Measurements from ENCODE around the gene ERI3.
"Not testable (repeated sequence)": the region's sequence is repeated elsewhere in the genome, so short reads cannot be mapped to it uniquely, and the experiment has no call there.

ERI3 gene

DNA sequence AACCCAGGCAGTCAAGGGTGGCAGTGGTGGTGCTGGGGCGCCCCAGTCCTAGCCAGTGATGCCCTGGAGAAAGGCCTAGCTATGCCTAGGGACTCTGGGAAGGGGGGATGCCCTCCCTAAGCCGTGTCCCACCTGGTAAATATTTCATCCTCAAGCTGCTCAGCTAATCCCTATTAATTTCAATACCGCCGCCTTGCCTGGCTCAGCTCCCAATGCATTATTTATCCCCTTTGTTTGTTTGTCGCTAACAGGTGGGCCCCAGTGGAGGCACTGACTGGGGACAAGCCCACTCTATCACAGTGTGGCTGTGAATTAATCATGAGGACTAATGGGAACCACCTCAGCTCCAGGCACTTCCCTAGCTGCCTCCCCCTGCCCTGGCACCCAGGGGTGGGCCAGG, 119.2 kb downstream of the ERI3 start:
- no peak for DNase-seq

DNA sequence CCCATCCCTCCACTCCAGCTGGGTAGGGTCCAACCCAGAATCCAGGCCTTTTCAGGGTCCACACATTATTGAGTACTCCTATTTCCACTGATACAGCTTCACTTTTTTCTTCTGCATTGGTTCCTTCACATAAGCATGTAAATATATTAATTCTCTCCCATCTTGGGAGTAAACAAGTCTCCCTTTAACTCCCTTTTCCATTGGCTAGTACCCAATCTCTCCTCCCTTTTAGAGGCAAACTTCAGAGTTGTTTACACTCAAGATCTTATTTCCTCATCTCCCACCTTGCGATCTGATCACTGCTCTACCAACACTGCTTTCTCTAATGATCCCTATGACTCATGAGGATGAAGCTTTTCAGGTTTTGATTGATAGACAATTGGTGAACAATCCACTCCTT, 121.5 kb downstream of the ERI3 start:
- DNase-seq = no peak

DNA sequence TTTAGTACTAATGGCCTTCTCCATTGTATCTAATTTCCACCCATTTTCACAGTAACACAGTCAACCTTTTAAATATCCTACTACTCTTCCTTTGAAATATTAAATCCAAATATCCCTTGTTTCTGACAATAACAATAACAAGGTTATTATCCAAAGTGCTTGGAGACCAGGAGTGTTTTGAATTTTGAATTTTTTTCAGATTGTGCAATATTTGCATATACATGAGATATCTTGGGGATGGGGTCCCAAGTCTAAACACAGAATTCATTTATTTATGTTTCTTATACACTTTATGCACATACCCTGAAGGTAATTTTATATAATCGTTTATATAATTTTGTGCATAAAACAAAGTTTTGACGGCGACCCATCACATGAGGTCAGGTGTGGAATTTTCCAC, 124.3 kb downstream of the ERI3 start:
- DNase-seq = no peak

DNA sequence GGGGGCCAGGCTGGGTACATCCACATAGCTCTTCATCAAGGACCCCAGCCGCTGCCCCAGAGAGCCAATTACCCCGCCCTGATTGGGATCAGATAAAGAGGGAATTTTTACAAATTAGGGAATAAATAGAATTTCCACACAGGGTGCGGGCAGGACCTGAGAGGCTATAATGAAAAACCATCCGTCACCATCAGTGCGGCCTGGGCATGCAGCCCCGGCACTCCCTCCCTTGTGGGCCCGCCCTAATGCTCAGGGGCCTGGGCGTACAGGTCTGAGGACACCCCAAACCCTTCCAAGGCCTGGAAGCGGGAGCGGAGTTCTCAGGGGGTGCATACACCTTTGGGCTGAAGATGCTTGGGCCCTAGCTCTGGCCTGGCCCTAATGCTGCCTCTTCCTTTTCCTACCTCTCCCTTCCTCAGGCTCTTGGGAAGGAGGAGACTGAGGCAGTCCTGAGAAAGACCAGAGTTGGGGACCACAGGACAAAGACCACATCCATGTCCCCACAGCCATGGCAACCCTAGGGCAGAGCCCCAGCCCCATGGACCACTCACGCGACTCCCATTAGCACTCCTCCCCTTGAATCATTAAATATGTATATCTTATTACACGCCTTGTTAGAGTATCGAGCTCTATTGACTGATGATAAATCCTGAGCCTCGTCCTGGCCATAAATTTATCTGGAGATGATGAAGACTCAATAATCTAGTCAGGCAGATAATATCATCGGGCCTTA, 125.5 kb downstream of the ERI3 start:
- no peak for DNase-seq

DNA sequence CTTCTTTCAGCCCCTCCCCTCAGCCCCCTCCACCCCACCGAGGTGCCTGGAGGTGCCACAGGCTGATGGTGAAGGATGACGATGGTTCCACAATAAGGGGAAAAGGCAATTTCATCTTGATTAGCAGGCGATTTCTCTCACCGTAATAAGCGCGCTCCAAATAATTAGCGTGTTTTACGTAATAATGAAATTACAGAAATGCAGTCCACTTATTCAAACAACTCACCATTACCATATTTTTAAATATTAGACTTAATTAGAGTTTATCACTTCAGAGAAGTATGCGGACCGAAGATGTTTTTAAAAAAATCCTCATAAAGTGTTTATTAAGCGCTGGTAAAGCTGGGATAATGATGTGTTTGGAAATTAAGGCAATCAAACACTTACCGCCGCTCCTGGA, 126.8 kb downstream of the ERI3 start:
- DNase-seq = no peak

DNA sequence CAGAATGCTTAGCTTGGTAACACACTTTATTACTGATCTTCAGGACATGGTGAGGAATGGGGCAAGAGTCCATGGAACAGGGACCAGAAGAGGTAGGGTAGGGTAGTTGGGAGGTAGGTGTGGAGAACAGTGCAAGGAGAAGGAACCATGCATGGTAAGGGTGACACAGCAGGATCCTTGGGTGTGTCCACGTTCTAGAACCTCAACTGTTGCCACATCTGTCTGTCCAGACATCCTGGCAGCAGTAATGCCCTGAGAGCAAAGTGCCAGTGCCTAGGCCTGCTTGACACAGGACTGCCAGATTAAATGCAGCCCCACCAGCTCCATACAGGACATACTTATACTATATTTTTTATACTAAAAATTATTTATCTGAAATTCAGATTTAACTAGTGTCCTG, 127.8 kb downstream of the ERI3 start:
- no peak for DNase-seq

DNA sequence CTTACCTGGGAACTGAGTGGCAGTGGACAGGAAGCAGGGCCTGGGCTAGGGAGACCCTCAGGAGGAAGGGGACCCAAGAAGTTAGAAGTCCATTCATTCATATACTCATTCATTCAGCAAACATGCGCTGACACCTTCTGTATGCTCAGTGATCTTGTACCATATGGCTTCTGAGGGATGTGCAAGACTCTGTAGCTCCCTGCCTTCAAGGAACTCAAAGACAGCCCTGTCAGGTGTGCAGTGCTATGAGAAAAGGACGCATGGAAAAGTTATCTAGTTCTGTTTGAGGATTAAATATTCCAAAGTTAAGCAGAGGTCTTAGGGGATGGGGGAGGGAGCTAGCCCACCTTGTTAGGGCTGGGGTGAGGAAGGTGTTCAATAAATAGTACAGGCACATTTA, 129.3 kb downstream of the ERI3 start:
- DNase-seq = no peak

DNA sequence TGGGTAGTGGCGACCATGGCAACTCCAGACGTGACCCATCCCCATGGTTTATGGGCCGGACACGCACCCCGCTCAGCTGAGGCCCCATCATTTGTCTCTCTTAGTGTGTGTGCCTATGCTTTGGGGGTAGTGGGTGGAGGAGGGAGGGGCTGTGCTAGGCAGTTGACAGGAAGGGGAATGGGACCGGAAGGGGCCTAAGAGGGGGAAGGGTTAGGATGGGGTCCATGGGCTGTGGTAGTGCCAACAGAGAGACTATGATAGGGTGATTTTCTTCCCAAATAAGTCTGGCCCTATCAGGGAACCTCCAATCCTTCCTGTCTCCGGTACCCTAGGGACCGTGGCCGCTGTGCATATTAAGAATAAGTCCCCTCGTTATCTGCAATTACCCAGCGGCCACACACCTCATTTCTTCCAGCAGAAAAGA, 131.9 kb downstream of the ERI3 start:
- DNase-seq = no peak

DNA sequence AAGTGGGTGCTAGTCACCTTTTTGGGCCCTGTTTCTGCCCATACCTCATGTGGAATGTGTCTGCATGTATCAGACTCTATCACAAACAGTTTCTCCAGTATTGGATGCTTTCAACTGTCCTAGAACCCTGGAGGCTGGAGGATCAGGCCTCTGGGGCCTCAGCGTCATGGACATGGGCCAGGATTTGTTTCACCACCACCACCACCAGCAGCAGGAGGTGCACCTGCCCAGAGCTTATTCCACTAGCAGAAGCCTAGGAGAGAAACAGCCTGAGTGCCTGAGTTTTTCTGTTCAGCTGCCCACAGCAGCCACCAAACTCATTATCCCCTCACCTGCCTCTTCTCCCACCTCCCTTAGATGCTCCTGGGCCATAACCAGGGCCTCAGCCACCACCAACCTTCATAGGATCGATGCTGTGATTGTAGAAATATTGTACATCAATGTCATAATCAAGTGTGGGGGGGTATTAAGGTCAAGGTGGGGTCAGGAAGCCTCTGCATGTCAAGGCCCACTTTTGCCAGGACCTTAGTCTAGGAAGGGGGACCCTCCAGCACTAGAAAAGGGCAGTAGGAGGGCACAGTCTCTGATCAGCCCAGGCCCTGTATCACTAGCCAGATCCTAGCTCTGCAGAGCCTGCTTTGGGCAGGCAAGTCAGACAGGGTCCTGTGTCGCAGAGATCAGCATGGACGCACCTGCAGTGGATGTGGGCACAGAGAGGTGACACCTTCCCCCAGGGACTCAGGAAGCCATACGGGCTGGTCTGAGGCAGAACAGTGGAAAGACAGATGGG, 132.5 kb downstream of the ERI3 start:
- no peak for DNase-seq

DNA sequence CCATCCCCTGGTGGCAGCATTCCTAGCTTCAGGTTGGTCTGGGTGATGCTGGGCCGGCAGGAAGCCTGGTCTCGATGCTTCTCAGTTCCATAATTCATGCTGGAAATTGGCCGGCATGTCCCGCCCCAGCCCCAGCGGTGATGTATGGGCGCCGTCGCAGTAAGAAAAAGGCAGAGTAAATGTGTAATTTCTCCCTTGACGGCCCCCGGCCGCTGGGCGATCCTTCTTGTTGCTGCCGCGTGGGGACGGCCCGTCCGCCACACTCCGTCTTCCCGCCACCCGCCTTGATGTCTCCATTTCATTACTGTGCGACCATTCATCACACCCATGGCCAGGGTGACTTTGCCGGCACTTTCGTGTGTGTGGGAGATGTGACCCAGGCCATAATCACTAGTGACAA, 133.3 kb downstream of the ERI3 start:
- no peak for DNase-seq

DNA sequence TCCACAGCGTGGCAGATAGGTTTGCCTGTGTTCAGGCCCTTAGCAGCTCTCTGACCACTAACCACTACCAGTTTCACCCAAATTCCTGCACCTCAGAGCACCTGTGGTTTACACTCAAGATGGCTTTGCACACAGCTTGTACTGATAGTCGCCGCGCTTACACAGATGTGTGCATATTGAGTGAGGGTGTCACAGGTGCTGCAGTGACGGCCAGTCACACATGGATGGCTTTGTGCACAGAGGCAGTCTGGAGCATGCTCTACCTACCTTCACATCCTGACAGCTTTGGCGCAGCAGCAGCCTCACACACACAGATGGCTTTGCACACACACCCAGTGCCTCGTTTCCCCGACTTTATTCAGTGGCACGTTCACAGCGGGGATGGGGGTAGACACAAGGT, 134.3 kb downstream of the ERI3 start:
- DNase-seq = no peak

DNA sequence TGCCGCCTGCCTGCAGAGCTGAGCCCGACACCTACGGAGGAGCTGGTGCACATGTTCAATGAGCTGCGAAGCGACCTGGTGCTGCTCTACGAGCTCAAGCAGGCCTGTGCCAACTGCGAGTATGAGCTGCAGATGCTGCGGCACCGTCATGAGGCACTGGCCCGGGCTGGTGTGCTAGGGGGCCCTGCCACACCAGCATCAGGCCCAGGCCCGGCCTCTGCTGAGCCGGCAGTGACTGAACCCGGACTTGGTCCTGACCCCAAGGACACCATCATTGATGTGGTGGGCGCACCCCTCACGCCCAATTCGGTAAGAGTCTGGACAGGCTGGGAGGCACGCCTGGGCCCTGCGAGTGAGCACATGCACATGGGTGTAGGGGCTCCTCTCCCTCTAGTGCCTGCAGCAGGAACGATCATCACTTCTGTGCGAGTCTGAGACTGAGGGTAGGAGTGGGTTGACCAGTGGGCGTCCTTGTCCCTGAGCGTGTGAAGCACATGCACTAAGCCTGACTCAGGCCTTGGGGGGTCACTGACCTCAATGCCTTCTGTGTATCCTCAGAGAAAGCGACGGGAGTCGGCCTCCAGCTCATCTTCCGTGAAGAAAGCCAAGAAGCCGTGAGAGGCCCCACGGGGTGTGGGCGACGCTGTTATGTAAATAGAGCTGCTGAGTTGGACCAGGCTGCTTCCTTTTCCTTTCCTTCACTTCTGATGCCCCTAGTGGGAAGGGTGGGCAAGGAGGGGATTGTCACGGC, 134.9 kb downstream of the ERI3 start:
- DNase-seq = no peak

DNA sequence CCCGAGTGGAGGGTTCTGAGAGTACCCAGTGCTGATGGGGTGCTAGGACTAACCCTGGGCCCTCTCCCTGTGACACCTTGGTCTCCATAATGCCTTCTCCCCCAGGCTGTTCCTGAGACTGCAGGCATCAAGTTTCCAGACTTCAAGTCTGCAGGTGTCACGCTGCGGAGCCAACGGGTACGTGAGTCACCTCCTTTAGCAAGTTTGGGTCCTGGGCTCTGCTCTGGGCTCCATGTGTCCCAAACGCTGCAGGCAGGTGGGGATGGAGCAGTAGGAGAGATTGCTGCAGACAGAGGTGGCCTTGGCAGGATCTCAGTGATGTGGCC, 135.8 kb downstream of the ERI3 start:
- no peak for DNase-seq

DNA sequence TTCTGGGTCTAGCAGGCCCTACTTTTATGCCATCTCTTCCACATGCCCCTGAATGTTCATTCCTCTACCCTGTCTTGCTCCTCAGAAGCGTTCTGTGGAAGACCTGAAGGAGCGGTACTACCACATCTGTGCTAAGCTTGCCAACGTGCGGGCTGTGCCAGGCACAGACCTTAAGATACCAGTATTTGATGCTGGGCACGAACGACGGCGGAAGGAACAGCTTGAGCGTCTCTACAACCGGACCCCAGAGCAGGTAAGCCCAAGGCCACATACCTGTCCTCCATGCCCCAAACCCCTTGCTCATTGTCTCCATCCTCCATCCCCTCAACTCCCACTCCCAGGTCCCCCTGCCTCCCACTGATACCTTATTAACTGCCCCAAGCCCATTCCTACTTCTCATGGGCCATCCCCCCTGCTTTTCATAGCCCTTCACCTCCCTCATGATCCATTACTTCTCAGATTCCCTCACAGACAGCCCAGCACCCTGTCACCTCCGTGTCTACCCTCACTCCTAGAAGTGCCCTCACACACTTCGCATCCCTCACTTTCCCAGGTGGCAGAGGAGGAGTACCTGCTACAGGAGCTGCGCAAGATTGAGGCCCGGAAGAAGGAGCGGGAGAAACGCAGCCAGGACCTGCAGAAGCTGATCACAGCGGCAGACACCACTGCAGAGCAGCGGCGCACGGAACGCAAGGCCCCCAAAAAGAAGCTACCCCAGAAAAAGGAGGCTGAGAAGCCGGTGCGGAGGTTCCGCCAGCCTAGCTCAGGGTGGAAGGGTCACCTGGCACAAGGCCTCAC, 136.4 kb downstream of the ERI3 start:
- no peak for DNase-seq

DNA sequence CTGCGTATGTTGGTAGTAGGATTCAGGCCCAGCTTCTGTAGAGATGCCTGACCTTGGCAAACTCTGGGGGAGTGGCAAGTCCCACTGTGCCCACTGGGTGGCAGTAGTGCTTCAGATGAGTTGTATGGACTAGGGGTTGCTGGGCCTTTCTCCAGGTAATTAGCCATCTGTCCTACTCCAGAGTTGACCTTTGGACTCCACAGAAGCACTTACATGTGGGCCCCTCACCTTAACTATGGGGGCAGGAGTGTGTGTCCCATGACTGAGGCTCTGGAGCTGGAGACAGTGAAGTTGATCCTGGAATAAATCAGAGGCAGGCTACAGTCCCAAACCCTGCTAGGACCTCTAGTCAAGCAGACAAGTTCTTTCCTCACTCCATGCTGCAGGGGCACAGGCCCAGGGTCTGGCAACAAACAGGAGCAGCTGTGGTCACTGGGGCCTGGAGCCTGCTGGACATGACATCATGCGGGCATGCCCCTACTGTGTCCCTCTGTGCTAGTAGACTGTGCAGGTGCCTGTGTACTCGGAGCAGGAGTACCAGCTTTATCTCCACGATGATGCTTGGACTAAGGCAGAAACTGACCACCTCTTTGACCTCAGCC, 137.1 kb downstream of the ERI3 start:
- peak; percentile 75 for DNase-seq

DNA sequence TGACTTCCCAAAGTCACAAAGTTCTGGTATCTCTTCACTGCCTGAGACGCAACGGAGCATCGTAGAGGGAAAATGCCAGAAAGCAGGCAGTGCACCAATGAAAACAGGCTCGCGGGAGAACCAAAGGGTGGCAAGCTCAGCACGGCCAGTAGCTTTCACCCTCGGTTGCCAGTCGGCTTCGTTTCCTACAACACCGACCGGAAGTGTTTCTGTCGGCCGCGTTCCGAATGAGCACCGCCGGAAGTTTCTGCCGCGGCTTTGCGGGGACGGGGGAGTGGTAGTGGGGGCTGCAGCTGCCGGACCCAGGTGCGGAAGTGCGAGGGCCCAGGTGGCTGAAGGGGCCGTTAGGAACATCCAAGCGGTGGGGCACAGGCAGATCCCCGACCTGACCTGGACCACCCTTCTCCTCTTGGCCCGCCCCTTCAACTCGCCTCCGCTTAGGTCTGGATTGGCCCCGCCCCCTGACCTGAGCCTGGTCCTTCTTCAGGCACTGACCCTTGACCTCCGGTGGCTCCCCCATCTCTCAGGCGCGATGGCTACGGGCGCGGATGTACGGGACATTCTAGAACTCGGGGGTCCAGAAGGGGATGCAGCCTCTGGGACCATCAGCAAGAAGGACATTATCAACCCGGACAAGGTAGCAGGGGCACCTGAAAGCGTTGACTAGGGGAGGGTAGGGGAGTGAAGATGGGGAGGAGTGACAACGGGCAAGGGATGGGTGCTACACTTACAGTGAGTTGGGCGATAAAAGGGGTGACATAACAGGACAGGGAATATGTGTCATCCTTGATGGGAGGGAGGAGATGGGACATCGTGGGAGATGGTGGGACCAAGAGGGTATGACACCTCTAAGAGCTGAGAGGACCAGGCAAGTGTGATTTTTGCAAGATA, 141.6 kb downstream of the ERI3 start, which contains the start of gene DMAP1:
TSS of gene DMAP1 (plus strand) at position 250 of the 891 bp plus-strand sequence. CDS start at position 533, 283 bp downstream.
- DNase-seq = peak; percentile 84

DNA sequence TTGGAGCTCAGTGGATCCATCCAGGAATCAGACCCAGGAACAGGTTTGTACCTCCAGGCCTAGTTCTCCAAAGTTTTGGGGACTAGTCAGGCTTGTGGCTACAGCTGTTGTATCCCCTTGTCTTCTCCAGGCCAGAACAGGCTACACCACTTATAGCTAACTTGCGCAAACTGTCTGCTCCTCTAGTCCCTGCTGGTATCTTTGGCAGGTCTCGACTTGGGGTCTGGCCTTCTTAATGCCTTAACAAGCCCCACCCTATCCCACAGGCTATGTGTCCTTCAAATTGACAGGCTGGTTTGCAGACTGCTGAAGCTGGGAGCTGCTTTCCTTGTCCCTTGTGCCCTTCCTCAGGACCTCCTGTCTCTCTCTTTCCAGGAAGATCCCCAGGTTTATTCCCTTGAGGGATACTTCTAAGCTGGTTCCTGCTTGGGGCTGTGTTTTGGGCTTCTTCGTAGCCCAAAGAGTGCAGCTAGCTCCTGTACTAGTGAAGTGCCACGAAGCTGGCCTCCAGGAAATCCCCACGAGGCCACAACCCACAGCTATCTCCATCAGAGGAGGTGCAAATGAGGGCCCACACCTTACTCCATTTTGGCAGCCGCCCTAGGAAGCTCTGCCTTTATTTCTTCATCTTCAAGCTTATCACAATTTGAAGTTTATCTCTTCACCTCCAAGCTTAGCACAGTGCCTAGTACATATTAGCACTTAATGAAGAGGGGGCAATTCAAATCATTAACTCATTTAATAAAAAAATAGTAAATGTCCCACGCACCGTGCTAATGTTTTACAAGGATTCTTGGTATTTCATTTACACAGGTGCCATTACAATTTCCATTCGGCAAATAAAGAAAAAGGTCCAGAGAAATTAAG, 142.5 kb downstream of the ERI3 start:
- DNase-seq = peak; percentile 21

DNA sequence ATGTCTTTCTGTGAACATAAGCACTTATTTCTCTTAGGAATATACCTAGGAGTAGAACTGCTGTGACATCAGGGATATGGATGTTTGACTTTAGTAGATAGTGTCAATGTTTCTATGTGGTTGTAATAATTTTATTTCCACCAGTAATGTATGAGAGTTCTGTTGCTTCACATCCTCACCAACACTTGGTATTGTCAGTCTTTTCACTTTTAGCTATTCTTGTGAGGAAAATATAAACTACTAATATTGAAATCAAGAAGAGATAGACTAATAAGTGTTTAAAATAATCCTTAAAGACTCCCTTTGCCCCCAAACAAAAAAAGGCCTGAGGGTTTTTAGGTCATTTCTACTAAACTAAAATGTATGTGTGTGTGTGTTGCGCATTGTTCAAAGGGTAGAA, 144.5 kb downstream of the ERI3 start:
- DNase-seq = no peak

DNA sequence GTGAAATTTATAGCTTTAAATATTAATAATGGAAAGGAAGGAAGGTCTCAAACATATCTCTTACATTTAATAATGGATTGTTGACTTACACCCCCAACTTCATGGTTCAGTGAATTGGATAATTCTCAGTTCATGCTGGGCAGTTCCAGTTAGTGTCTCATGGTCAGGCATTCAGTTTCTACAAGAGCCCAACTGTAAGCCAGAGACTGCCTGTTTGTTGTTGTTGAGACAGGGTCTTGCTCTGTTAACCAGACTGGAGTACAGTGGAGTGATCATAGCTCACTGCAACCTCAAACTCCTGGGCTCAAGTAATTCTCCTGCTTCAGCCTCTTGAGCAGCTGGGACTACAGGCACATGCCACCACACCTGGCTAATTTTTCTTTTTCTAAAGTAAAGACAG, 146.8 kb downstream of the ERI3 start:
- DNase-seq = no peak

DNA sequence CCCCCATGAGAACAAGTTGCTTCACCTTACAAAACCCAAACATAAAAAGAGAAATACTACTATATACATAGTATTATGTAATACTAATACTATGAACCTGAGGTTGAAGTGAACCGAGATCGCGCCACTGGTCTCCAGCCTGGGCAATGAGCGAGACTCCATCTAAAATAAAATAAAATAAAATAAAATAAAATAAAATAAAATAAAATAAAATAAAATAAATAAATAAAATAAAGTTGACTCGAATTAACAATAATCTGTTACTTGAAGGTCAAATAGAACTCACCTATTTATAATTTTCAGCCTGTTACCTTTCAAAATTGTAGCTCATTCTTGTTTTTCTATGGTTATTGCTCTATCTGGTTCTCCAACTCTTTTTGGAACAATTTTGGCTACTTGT, 148.5 kb downstream of the ERI3 start:
- DNase-seq = not testable (repeated sequence)
